Neural progenitor cell (in vitro differentiated cells): ENCODE results near the gene TLR5. TPM values are rescaled to one million over a fixed set of nuclear protein-coding genes. Genes with fewer than 3 reads are reported as not detected.

Source experiments
- DNase-seq: peaks from one replicate; pipeline ENCODE4 v3.0.0-alpha.2; 2016; ENCODE audit warnings: low spot score
- H2AFZ ChIP-seq: fragments of 200-600 bp; sonication (generic); replicated peaks from 2 replicates; pipeline ENCODE4 v1.6.1; 2016; ENCODE audit warnings: antibody characterized with exemption
- H3F3A ChIP-seq: fragments of 200-600 bp; sonication (generic); 2 replicates; pipeline ENCODE4 v1.6.1; 2016; ENCODE audit warnings: antibody characterized with exemption, low read depth
- H3K27ac ChIP-seq: fragments of 200-600 bp; sonication (generic); 2 replicates; pipeline ENCODE4 v1.5.1; 2016; ENCODE audit warnings: mild to moderate bottlenecking
- H3K27me3 ChIP-seq: fragments of 200-600 bp; sonication (generic); 2 replicates; pipeline ENCODE4 v1.6.1; 2016; ENCODE audit warnings: mild to moderate bottlenecking, moderate library complexity
- H3K36me3 ChIP-seq: fragments of 200-600 bp; sonication (generic); 2 replicates; pipeline ENCODE4 v1.5.1; 2016
- H3K4me1 ChIP-seq: fragments of 200-600 bp; sonication (generic); 2 replicates; pipeline ENCODE4 v1.6.1; 2016; ENCODE audit warnings: mixed run types
- H3K4me2 ChIP-seq: fragments of 200-600 bp; sonication (generic); 2 replicates; pipeline ENCODE4 v1.6.1; 2016
- H3K4me3 ChIP-seq: fragments of 200-600 bp; sonication (generic); 2 replicates; pipeline ENCODE4 v1.5.1; 2016
- H3K79me2 ChIP-seq: fragments of 200-600 bp; sonication (generic); 2 replicates; pipeline ENCODE4 v1.6.1; 2016; ENCODE audit warnings: low read depth
- H3K9ac ChIP-seq: fragments of 200-600 bp; sonication (generic); 2 replicates; pipeline ENCODE4 v1.6.1; 2016
- H3K9me3 ChIP-seq: fragments of 200-600 bp; sonication (generic); 2 replicates; pipeline ENCODE4 v1.5.1; 2016; ENCODE audit warnings: low read depth
- H4K20me1 ChIP-seq: fragments of 200-600 bp; sonication (generic); 2 replicates; pipeline ENCODE4 v1.6.1; 2016; ENCODE audit warnings: low read depth
- H3K27ac Mint-ChIP-seq: 3 replicates; pipeline ENCODE4 v1.8.0; 2021; ENCODE audit warnings: mixed read lengths
- H3K27me3 Mint-ChIP-seq: 2 replicates; pipeline ENCODE4 v1.8.0; 2022; ENCODE audit warnings: low read depth, mild to moderate bottlenecking, inconsistent platforms, moderate library complexity, mixed read lengths; ENCODE audit not compliant: insufficient read depth
- H3K36me3 Mint-ChIP-seq: 3 replicates; pipeline ENCODE4 v1.8.0; 2021; ENCODE audit warnings: mixed read lengths
- H3K4me1 Mint-ChIP-seq: 3 replicates; pipeline ENCODE4 v1.8.0; 2021; ENCODE audit warnings: mixed read lengths
- H3K4me3 Mint-ChIP-seq: 3 replicates; pipeline ENCODE4 v1.8.0; 2021; ENCODE audit warnings: mild to moderate bottlenecking, moderate library complexity, mixed read lengths
- H3K9me3 Mint-ChIP-seq: 3 replicates; pipeline ENCODE4 v1.8.0; 2020; ENCODE audit warnings: mixed read lengths
- EZH2 ChIP-seq: fragments of 200-600 bp; sonication (generic); IDR thresholded peaks from 2 replicates; pipeline ENCODE4 v1.6.1; 2017; ENCODE audit warnings: antibody characterized with exemption, mild to moderate bottlenecking, moderate library complexity
- EZH2phosphoT487 ChIP-seq: fragments of 200-600 bp; sonication (generic); IDR thresholded peaks from 2 replicates; pipeline ENCODE4 v1.6.1; 2017; ENCODE audit warnings: antibody characterized with exemption
- total RNA-seq: library from RNA; depleted of rRNA; stranded (reverse); fragments of >200 nt; gene quantifications from 2 replicates; pipeline ENCODE4 v1.2.3, GENCODE V29; 2015; ENCODE audit warnings: low replicate concordance
- TF ChIP-seq, protein P1 (sequence below): fragments of 200-600 bp; sonication (generic); IDR thresholded peaks from 2 replicates; pipeline ENCODE4 v1.5.1; 2017; ENCODE audit warnings: antibody characterized with exemption, mild to moderate bottlenecking

TLR5 gene
- total RNA-seq, 1 donor from 2014 or later = 0.30 TPM

- Histone ChIP-seq H3F3A (no peaks in the 10 kb centered on the region), H3K27me3 (peaks cover 12% of the 10 kb centered on the region), H3K9ac (no peak overlapping the region), H4K20me1 (no peaks in the 10 kb centered on the region), H3K36me3 (no peaks in the 10 kb centered on the region), H3K4me3 (no peak overlapping the region), H3K27ac (no peak overlapping the region), H3K4me2 (no peak overlapping the region), H3K4me1 (no peaks in the 10 kb centered on the region), H2AFZ (no peak overlapping the region), H3K79me2 (no peaks in the 10 kb centered on the region), H3K9me3 (no peaks in the 10 kb centered on the region)
- no peak for DNase-seq
- Mint-ChIP-seq H3K9me3 (no peaks in the 10 kb centered on the region), H3K36me3 (no peaks in the 10 kb centered on the region), H3K4me3 (no peak overlapping the region), H3K4me1 (peaks cover 6% of the 10 kb centered on the region), H3K27me3 (peaks cover 3% of the 10 kb centered on the region), H3K27ac (no peak overlapping the region)
- TF ChIP-seq, protein P1, sequence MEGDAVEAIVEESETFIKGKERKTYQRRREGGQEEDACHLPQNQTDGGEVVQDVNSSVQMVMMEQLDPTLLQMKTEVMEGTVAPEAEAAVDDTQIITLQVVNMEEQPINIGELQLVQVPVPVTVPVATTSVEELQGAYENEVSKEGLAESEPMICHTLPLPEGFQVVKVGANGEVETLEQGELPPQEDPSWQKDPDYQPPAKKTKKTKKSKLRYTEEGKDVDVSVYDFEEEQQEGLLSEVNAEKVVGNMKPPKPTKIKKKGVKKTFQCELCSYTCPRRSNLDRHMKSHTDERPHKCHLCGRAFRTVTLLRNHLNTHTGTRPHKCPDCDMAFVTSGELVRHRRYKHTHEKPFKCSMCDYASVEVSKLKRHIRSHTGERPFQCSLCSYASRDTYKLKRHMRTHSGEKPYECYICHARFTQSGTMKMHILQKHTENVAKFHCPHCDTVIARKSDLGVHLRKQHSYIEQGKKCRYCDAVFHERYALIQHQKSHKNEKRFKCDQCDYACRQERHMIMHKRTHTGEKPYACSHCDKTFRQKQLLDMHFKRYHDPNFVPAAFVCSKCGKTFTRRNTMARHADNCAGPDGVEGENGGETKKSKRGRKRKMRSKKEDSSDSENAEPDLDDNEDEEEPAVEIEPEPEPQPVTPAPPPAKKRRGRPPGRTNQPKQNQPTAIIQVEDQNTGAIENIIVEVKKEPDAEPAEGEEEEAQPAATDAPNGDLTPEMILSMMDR = no peak
- TF ChIP-seq EZH2 (no peak), EZH2phosphoT487 (no peak)
Observed at GRCh38 chr1:223118418-223118817, 24.6 kb downstream of the TLR5 start.

- H3K27ac ChIP-seq = no peak overlapping the region
- DNase-seq = no peak
- no peaks in the 10 kb centered on the region for H3K9me3 Mint-ChIP-seq
- H3K4me2 ChIP-seq = no peak overlapping the region
- no peaks in the 10 kb centered on the region for H4K20me1 ChIP-seq
- peaks cover 4% of the 10 kb centered on the region for H3K4me1 Mint-ChIP-seq
- no peaks in the 10 kb centered on the region for H3K79me2 ChIP-seq
- no peaks in the 10 kb centered on the region for H3K36me3 ChIP-seq
- H3K4me3 Mint-ChIP-seq = no peak overlapping the region
- no peaks in the 10 kb centered on the region for H3K27me3 ChIP-seq
- H3K27ac Mint-ChIP-seq = no peak overlapping the region
- TF ChIP-seq EZH2phosphoT487 = no peak
- TF ChIP-seq, protein P1 = no peak
- no peak for TF ChIP-seq EZH2
- H3K9me3 ChIP-seq = no peaks in the 10 kb centered on the region
- H3K9ac ChIP-seq = no peak overlapping the region
- no peaks in the 10 kb centered on the region for H3K4me1 ChIP-seq
- H3F3A ChIP-seq = no peaks in the 10 kb centered on the region
- H2AFZ ChIP-seq = no peak overlapping the region
- no peaks in the 10 kb centered on the region for H3K36me3 Mint-ChIP-seq
- H3K27me3 Mint-ChIP-seq = peaks cover 5% of the 10 kb centered on the region
- no peak overlapping the region for H3K4me3 ChIP-seq
Observed at GRCh38 chr1:223116950-223117349, 26.1 kb downstream of the TLR5 start.

GRCh38 chr1:223114871-223115270 is 28.2 kb downstream of the TLR5 start:
- Histone ChIP-seq H3K36me3 (no peaks in the 10 kb centered on the region), H3K9ac (no peak overlapping the region), H3K27ac (no peak overlapping the region), H3F3A (no peaks in the 10 kb centered on the region), H3K79me2 (no peaks in the 10 kb centered on the region), H3K4me1 (no peaks in the 10 kb centered on the region), H4K20me1 (no peaks in the 10 kb centered on the region), H3K27me3 (no peaks in the 10 kb centered on the region), H3K4me2 (no peak overlapping the region), H3K4me3 (no peak overlapping the region), H3K9me3 (no peaks in the 10 kb centered on the region), H2AFZ (no peak overlapping the region)
- Mint-ChIP-seq H3K4me1 (peaks cover 4% of the 10 kb centered on the region), H3K27me3 (peaks cover 6% of the 10 kb centered on the region), H3K27ac (no peak overlapping the region), H3K9me3 (no peaks in the 10 kb centered on the region), H3K36me3 (no peaks in the 10 kb centered on the region), H3K4me3 (no peak overlapping the region)
- no peak for DNase-seq
- TF ChIP-seq EZH2 = no peak
- TF ChIP-seq, protein P1 = no peak
- no peak for TF ChIP-seq EZH2phosphoT487
